NCI-H510A (cell line): ENCODE data around the gene OSBP2.
"Not testable (repeated sequence)": the region's sequence is repeated elsewhere in the genome, so short reads cannot be mapped to it uniquely, and the experiment has no call there.

ENCODE experiments used
- DNase-seq: peaks from one replicate; lab custom pipeline; 2025; lab: John Stamatoyannopoulos, UW

Gene OSBP2

GRCh38 chr22:30718491-30718890 is 23.8 kb downstream of the OSBP2 start:
- no peak for DNase-seq

- DNase-seq, result no peak
These were observed 24.3 kb downstream of the OSBP2 start for GRCh38 chr22:30718938-30719337.

GRCh38 chr22:30720263-30720837 is 25.7 kb downstream of the OSBP2 start:
- no peak for DNase-seq

GRCh38 chr22:30721741-30722140 is 27.1 kb downstream of the OSBP2 start:
- DNase-seq, result no peak

- no peak for DNase-seq
These were observed 34.2 kb downstream of the OSBP2 start for GRCh38 chr22:30728826-30729225.

GRCh38 chr22:30731658-30732057 is 37.0 kb downstream of the OSBP2 start:
- no peak for DNase-seq

- DNase-seq, result no peak
These were observed 37.8 kb downstream of the OSBP2 start for GRCh38 chr22:30732426-30732825.

GRCh38 chr22:30733181-30733631 is 38.5 kb downstream of the OSBP2 start:
- DNase-seq, result no peak

- not testable (repeated sequence) for DNase-seq
These were observed 45.3 kb downstream of the OSBP2 start for GRCh38 chr22:30740007-30740406.

- not testable (repeated sequence) for DNase-seq
These were observed 45.8 kb downstream of the OSBP2 start for GRCh38 chr22:30740511-30740910.

- no peak for DNase-seq
These were observed 47.9 kb downstream of the OSBP2 start for GRCh38 chr22:30742291-30743256.

- DNase-seq, result no peak
These were observed 48.8 kb downstream of the OSBP2 start for GRCh38 chr22:30743257-30744020.

- no peak for DNase-seq
These were observed 49.5 kb downstream of the OSBP2 start for GRCh38 chr22:30744224-30744623.

GRCh38 chr22:30747493-30747892 is 52.8 kb downstream of the OSBP2 start:
- DNase-seq, result no peak

GRCh38 chr22:30749272-30749671 is 54.6 kb downstream of the OSBP2 start:
- no peak for DNase-seq

- DNase-seq, result no peak
These were observed 55.2 kb downstream of the OSBP2 start for GRCh38 chr22:30749849-30750248.

- DNase-seq, result no peak
These were observed 56.9 kb downstream of the OSBP2 start for GRCh38 chr22:30751529-30751928.

GRCh38 chr22:30752771-30753170 is 58.1 kb downstream of the OSBP2 start:
- no peak for DNase-seq

- no peak for DNase-seq
These were observed 59.0 kb downstream of the OSBP2 start for GRCh38 chr22:30753701-30754100.

GRCh38 chr22:30754521-30754920 is 59.8 kb downstream of the OSBP2 start:
- DNase-seq, result no peak

- peak; percentile 6 for DNase-seq
These were observed 60.5 kb downstream of the OSBP2 start for GRCh38 chr22:30754971-30755758.

- no peak for DNase-seq
These were observed 61.1 kb downstream of the OSBP2 start for GRCh38 chr22:30755759-30756124.
